PC-3 (cell line): ENCODE measurements around the gene SWT1. TPM values are rescaled to one million over a fixed set of nuclear protein-coding genes. Genes with fewer than 3 reads are reported as not detected.

ENCODE experiments used
- ATAC-seq: fragments of 200-7000 bp; cut with Tn5 transposase; 2 replicates; pipeline ENCODE4 v1.9.1; 2020; ENCODE audit warnings: mild to moderate bottlenecking, moderate library complexity
- BruUV-seq: library from RNA; stranded (reverse); fragments of 400-500 nt; replicated peaks from 2 replicates; lab custom pipeline; 2021; lab: Mats Ljungman, UMichigan
- CTCF ChIA-PET: fragments of 300-600 bp; sonication (Branson Sonifier 250); formaldehyde crosslinking; loops from one replicate; lab custom pipeline; 2022; ENCODE audit warnings: antibody characterized with exemption; lab: Charles Lee
- POLR2A ChIA-PET: fragments of 300-600 bp; sonication (Branson Sonifier 250); formaldehyde crosslinking; loops from one replicate; lab custom pipeline; 2022; ENCODE audit warnings: antibody characterized with exemption; ENCODE audit not compliant: unreplicated experiment; lab: Charles Lee
- DNase-seq: peaks from one replicate; pipeline ENCODE4 v3.0.0-alpha.2; 2015
- H2AFZ ChIP-seq: fragments of 300-600 bp; sonication (generic); 2 replicates; pipeline ENCODE4 v1.6.0; 2016; ENCODE audit warnings: antibody characterized with exemption, low read length
- H3F3A ChIP-seq: fragments of 300-600 bp; sonication (generic); one replicate; pipeline ENCODE4 v1.6.0; 2017; ENCODE audit warnings: antibody characterized with exemption, low read length, control low read depth, mild to moderate bottlenecking; ENCODE audit not compliant: unreplicated experiment
- H3K27ac ChIP-seq: fragments of 300-600 bp; sonication (generic); 2 replicates; pipeline ENCODE4 v1.5.1; 2016; ENCODE audit warnings: mild to moderate bottlenecking, low read length
- H3K27me3 ChIP-seq: fragments of 300-600 bp; sonication (generic); 2 replicates; pipeline ENCODE4 v1.6.1; 2016; ENCODE audit warnings: low read length, mixed read lengths
- H3K36me3 ChIP-seq: fragments of 300-600 bp; sonication (generic); 2 replicates; pipeline ENCODE4 v1.6.1; 2016; ENCODE audit warnings: low read depth, mixed run types, low read length, mixed read lengths
- H3K4me1 ChIP-seq: fragments of 300-600 bp; sonication (generic); 2 replicates; pipeline ENCODE4 v1.5.1; 2016; ENCODE audit warnings: low read length; ENCODE audit not compliant: insufficient read depth
- H3K4me2 ChIP-seq: fragments of 300-600 bp; sonication (generic); 2 replicates; pipeline ENCODE4 v1.6.0; 2016; ENCODE audit warnings: low read length
- H3K4me3 ChIP-seq: fragments of 300-600 bp; sonication (generic); 2 replicates; pipeline ENCODE4 v1.5.1; 2016; ENCODE audit warnings: mild to moderate bottlenecking, low read length, mixed read lengths
- H3K79me2 ChIP-seq: fragments of 300-600 bp; sonication (generic); 2 replicates; pipeline ENCODE4 v1.6.1; 2017; ENCODE audit warnings: low read length, mixed read lengths
- H3K9ac ChIP-seq: fragments of 300-600 bp; sonication (generic); 2 replicates; pipeline ENCODE4 v1.6.0; 2016; ENCODE audit warnings: mild to moderate bottlenecking, low read length
- H3K9me2 ChIP-seq: fragments of 300-600 bp; sonication (generic); replicated peaks from 2 replicates; pipeline ENCODE4 v1.6.1; 2016; ENCODE audit warnings: mixed run types, low read length, mixed read lengths
- H3K9me3 ChIP-seq: fragments of 300-600 bp; sonication (generic); 2 replicates; pipeline ENCODE4 v1.6.1; 2016; ENCODE audit warnings: low read length, mixed read lengths
- H4K20me1 ChIP-seq: fragments of 300-600 bp; sonication (generic); 2 replicates; pipeline ENCODE4 v1.6.1; 2016; ENCODE audit warnings: low read length, mixed read lengths
- EZH2 ChIP-seq: fragments of 300-600 bp; sonication (generic); IDR thresholded peaks from one replicate; pipeline ENCODE4 v1.6.1; 2017; ENCODE audit warnings: antibody characterized with exemption, mild to moderate bottlenecking, low read length; ENCODE audit not compliant: unreplicated experiment
- EZH2phosphoT487 ChIP-seq: fragments of 300-600 bp; sonication (generic); IDR thresholded peaks from 2 replicates; pipeline ENCODE4 v1.6.1; 2018; ENCODE audit warnings: mild to moderate bottlenecking, antibody characterized with exemption, low read length, borderline replicate concordance
- intact Hi-C: fragments of 100-400 bp; cut with micrococcal nuclease; formaldehyde crosslinking; loops from 2 replicates; pipeline ENCODE4 v1.9.0; 2023
- total RNA-seq: library from RNA; depleted of rRNA; stranded (reverse); fragments of >200 nt; gene quantifications from 2 replicates; pipeline ENCODE4 v1.2.3, GENCODE V29; 2014
- TF ChIP-seq, protein P1 (sequence below): fragments of 300-600 bp; sonication (generic); conservative IDR thresholded peaks from 2 replicates; pipeline ENCODE4 v1.5.1; 2017; ENCODE audit warnings: antibody characterized with exemption, low read depth, mild to moderate bottlenecking, low read length

The SWT1 gene
- total RNA-seq, 1 experiment from 2014 or later: 0.69 TPM

DNA sequence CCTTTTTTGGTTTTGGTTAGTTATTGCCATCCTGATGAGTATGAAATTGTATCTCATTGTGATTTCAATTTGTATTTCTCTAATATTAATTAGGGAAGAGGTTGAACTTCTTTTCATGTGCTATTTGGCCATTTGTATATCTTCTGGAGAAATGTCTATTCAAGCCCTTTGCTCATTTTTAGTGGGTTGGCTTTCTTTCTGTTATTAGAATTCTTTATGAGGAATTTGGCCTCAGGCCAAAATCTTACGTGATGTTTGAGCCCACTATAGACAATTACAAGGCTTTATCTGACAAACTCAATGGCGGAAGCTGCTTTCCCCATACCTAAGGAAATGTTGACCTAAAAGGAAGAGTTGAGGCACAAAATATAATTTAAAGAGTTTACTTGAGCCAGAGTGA is 127.1 kb downstream of the SWT1 start:
- Histone ChIP-seq H3K4me1 (peaks cover 26% of the 10 kb centered on the region), H3K9ac (no peak overlapping the region), H3K9me3 (no peaks in the 10 kb centered on the region), H2AFZ (no peak overlapping the region), H3K9me2 (no peaks in the 10 kb centered on the region), H3K27me3 (no peaks in the 10 kb centered on the region), H3K27ac (no peak overlapping the region), H4K20me1 (0 out of 2 replicates have a peak, but pooled peaks cover 3% of the 10 kb centered on the region), H3K79me2 (no peaks in the 10 kb centered on the region), H3K36me3 (no peaks in the 10 kb centered on the region), H3K4me3 (no peak overlapping the region), H3K4me2 (no peak overlapping the region), H3F3A (no peaks in the 10 kb centered on the region)
- no peak for ATAC-seq
- POLR2A ChIA-PET: no interaction called here
- TF ChIP-seq EZH2: no peak
- TF ChIP-seq EZH2phosphoT487: no peak
- TF ChIP-seq, protein P1, sequence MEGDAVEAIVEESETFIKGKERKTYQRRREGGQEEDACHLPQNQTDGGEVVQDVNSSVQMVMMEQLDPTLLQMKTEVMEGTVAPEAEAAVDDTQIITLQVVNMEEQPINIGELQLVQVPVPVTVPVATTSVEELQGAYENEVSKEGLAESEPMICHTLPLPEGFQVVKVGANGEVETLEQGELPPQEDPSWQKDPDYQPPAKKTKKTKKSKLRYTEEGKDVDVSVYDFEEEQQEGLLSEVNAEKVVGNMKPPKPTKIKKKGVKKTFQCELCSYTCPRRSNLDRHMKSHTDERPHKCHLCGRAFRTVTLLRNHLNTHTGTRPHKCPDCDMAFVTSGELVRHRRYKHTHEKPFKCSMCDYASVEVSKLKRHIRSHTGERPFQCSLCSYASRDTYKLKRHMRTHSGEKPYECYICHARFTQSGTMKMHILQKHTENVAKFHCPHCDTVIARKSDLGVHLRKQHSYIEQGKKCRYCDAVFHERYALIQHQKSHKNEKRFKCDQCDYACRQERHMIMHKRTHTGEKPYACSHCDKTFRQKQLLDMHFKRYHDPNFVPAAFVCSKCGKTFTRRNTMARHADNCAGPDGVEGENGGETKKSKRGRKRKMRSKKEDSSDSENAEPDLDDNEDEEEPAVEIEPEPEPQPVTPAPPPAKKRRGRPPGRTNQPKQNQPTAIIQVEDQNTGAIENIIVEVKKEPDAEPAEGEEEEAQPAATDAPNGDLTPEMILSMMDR: no peak
- CTCF ChIA-PET: no interaction called here
- no TSS peak for BruUV-seq
- intact Hi-C loops: no loop called here
- no peak for DNase-seq

DNA sequence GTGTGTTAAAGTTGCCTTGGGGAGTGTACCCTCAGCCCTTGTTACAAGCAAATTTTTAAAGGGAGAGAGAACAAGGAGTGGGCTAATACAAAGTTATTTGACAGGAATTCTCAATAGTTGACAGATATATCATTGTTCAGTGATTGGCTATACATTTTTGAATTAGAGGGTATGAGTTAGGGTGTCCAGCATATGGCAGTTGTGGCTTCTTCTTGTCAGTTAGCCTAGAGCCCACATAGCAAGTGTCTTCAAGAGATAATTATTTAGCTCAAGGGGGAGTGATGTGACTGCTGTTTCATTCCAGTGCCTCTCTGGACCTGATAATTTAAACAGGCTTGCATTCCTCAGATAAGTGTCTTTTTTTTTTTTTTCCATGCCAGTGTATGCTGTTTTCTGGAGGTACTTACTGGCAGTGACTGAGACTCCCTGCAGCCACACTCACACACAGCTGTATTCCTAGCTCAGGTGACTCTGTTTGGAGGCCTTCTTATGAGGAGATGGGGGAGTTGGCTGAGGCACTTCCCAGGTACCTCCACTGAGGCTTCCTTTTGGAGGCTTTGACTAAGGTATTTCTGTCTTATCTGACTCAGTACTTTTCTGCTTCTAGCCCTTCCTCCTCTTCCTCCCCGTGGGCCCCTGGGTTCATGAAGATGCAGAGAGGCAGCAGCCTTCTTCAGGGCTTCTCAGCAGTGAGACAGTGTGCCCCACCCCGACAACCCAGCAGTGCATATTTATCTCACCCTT is 127.7 kb downstream of the SWT1 start:
- no peaks in the 10 kb centered on the region for H3K79me2 ChIP-seq
- H3K36me3 ChIP-seq: no peaks in the 10 kb centered on the region
- intact Hi-C loops: no loop called here
- H3K4me1 ChIP-seq: peaks cover 22% of the 10 kb centered on the region
- no peaks in the 10 kb centered on the region for H3K9me2 ChIP-seq
- no peak overlapping the region for H3K4me2 ChIP-seq
- CTCF ChIA-PET: no interaction called here
- TF ChIP-seq, protein P1: no peak
- TF ChIP-seq EZH2: no peak
- no peak for TF ChIP-seq EZH2phosphoT487
- no peak overlapping the region for H2AFZ ChIP-seq
- H3F3A ChIP-seq: no peaks in the 10 kb centered on the region
- H3K27ac ChIP-seq: no peak overlapping the region
- no peaks in the 10 kb centered on the region for H3K9me3 ChIP-seq
- DNase-seq (no peak), ATAC-seq (no peak)
- no peak overlapping the region for H3K4me3 ChIP-seq
- H3K27me3 ChIP-seq: no peaks in the 10 kb centered on the region
- H3K9ac ChIP-seq: no peak overlapping the region
- H4K20me1 ChIP-seq: 0 out of 2 replicates have a peak, but pooled peaks cover 3% of the 10 kb centered on the region
- POLR2A ChIA-PET: no interaction called here
- BruUV-seq: no TSS peak

DNA sequence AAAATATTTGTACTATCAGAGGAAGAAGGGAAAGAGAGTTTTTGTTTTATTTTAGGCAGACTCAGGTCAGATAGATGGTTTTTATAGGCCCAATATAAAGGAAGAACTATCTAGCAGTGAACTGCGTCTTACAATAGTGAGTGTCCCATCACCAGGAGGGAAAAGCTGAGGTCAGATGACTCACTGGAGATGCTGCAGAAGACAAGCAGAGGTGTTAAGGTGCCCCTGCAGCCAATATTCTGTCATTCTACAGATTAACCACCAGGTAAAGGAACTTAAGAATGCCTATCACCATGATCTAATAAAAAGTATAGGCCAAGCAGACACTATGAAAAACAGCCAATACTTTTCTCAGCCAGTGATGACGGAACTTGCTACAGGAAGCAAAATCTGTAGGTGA is 130.5 kb downstream of the SWT1 start:
- ChIA-PET CTCF (no interaction called here), POLR2A (no interaction called here)
- no peaks in the 10 kb centered on the region for H3K9me3 ChIP-seq
- no peak for TF ChIP-seq EZH2
- H3K4me1 ChIP-seq: no peaks in the 10 kb centered on the region
- H3K79me2 ChIP-seq: no peaks in the 10 kb centered on the region
- no peak overlapping the region for H3K4me2 ChIP-seq
- no peaks in the 10 kb centered on the region for H3K9me2 ChIP-seq
- H4K20me1 ChIP-seq: no peaks in the 10 kb centered on the region
- intact Hi-C loops: no loop called here
- H3K36me3 ChIP-seq: no peaks in the 10 kb centered on the region
- no peak overlapping the region for H3K4me3 ChIP-seq
- H3K9ac ChIP-seq: no peak overlapping the region
- DNase-seq: no peak
- H3K27ac ChIP-seq: no peak overlapping the region
- BruUV-seq: no TSS peak
- H3F3A ChIP-seq: no peaks in the 10 kb centered on the region
- H2AFZ ChIP-seq: no peak overlapping the region
- H3K27me3 ChIP-seq: no peaks in the 10 kb centered on the region
- no peak for ATAC-seq
